Heart left ventricle (tissue), 13 donors: Measurements from ENCODE around the gene SGO2.

ENCODE experiments used
- POLR2A ChIP-seq, 2 donors: fragments of 450-650 bp; IDR thresholded peaks; one replicate each; pipeline ENCODE4 v1.6.1; 2017; ENCODE audit warnings: antibody characterized with exemption in 2 of 2, mild to moderate bottlenecking in 2 of 2, moderate library complexity in 2 of 2
- TF ChIP-seq, protein P1 (sequence below), 12 donors: fragments of 200-600 bp; sonication (generic) in 4 of 12; IDR thresholded peaks; one replicate each; pipeline versions ENCODE4 v1.5.0 to v1.8.0; 2018 to 2022; ENCODE audit warnings: antibody characterized with exemption in 12 of 12, mild to moderate bottlenecking in 5 of 12
- donor health status: ischemic (EF 13 %, LVEDD 7.1; RV severe dilation, severe dysfunction).
- donor health status: DM: no; HTN: yes; CAD: no.
- donor health status: DM: no; HTN: no; CAD: no.
- donor health status: ischemic (EF 25% LVEDD 6.9; RV normal size, moderate dysfunction).
- donor health status: ischemic (EF 25% LVEDD 5.7; RV mildly dilated, moderate dysfunction).
- donor health status: ischemic (EF 35%, LVEDD 5.7; RV mildly dilated, moderate dysfunction).
- donor health status: nonischemic (EF 11% LVEDD 7.7; RV severe dilation, severe dysfunction).
- donor health status: DM: yes; HTN: yes; CAD: no.
- donor health status: PGD.
- donor health status: ischemic (EF 29% LVEDD 5.4; RV normal size, mild dysfunction).
- donor health status: nonischemic (EF 23%, LVEDD 6.1; RV moderate dilation, normal function).

DNA sequence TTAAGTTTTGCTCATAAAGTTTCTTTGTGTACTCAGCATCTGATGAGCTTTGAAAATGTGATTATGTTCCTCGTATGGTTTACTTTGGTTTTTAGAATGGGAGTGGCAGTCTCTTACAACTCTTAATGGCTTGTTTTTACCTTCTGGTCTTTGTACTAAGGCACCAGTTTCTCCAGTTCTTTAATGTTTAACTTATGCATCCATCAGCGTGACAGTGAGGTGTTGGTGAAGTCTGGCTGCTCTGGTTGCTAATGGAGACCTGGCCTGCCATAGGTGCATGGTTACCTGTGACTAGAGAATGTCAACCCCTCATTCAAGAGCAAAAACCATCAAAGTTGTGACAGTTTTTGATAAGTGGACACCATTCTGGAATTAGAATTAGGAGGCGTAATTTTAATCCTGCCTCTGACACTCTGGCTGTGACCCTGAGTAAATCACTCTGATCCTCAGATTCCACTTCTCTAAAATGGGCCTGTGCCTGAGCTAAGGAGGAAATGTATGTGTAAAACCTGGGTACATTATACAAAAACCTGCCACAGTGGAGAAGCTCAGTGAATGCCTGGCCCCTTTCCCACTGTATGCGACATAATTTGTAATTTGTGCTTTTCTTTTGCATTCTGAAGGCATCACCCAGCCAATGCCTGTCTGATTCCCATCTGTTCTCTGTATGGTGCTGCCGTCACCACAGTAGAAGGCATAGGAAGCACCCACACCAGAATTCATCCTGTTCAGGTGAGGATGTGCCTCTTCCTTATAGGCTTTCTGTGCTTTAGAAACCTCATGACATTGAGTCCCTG lies 71.0 kb downstream of the SGO2 start:
- TF ChIP-seq POLR2A (IDR thresholded peaks at IDR 0.05), result no peak
- TF ChIP-seq, protein P1, sequence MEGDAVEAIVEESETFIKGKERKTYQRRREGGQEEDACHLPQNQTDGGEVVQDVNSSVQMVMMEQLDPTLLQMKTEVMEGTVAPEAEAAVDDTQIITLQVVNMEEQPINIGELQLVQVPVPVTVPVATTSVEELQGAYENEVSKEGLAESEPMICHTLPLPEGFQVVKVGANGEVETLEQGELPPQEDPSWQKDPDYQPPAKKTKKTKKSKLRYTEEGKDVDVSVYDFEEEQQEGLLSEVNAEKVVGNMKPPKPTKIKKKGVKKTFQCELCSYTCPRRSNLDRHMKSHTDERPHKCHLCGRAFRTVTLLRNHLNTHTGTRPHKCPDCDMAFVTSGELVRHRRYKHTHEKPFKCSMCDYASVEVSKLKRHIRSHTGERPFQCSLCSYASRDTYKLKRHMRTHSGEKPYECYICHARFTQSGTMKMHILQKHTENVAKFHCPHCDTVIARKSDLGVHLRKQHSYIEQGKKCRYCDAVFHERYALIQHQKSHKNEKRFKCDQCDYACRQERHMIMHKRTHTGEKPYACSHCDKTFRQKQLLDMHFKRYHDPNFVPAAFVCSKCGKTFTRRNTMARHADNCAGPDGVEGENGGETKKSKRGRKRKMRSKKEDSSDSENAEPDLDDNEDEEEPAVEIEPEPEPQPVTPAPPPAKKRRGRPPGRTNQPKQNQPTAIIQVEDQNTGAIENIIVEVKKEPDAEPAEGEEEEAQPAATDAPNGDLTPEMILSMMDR (IDR thresholded peaks at IDR 0.05), result no peak
